PC-9 (cell line): Measurements from ENCODE around the gene ZDHHC12. TPM values are rescaled to one million over a fixed set of nuclear protein-coding genes. Genes with fewer than 3 reads are reported as not detected.

Experiments used
- BruUV-seq: library from RNA; stranded (reverse); fragments of 400-500 nt; replicated peaks from 2 replicates; lab custom pipeline; 2021; lab: Mats Ljungman, UMichigan
- CTCF ChIA-PET: fragments of 300-600 bp; sonication (Branson Sonifier 250); formaldehyde crosslinking; loops from one replicate; lab custom pipeline; 2022; ENCODE audit warnings: antibody characterized with exemption; lab: Charles Lee
- POLR2A ChIA-PET: fragments of 300-600 bp; sonication (Branson Sonifier 250); formaldehyde crosslinking; loops from one replicate; lab custom pipeline; 2022; ENCODE audit warnings: antibody characterized with exemption; ENCODE audit not compliant: unreplicated experiment; lab: Charles Lee
- DNase-seq, 2 experiments: peaks; one replicate each; pipeline versions ENCODE4 v3.0.0 to v3.0.0-alpha.2; 2015 to 2022; ENCODE audit warnings: mixed read lengths in 1 of 2
- H2AFZ ChIP-seq: fragments of 200-600 bp; sonication (generic); 2 replicates; pipeline ENCODE4 v1.8.1; 2017; ENCODE audit warnings: antibody characterized with exemption
- H3F3A ChIP-seq: fragments of 200-600 bp; sonication (generic); 2 replicates; pipeline ENCODE4 v1.8.1; 2017; ENCODE audit warnings: antibody characterized with exemption, mild to moderate bottlenecking, low read depth; ENCODE audit not compliant: insufficient read depth
- H3K27ac ChIP-seq: fragments of 200-600 bp; sonication (generic); 2 replicates; pipeline ENCODE4 v1.6.1; 2016; ENCODE audit warnings: mixed run types
- H3K27me3 ChIP-seq: fragments of 200-600 bp; sonication (generic); 2 replicates; pipeline ENCODE4 v1.6.1; 2016; ENCODE audit warnings: low read depth, mixed run types; ENCODE audit not compliant: insufficient read depth
- H3K36me3 ChIP-seq: fragments of 200-600 bp; sonication (generic); 2 replicates; pipeline ENCODE4 v1.6.1; 2016; ENCODE audit warnings: low read depth, mixed run types
- H3K4me1 ChIP-seq: fragments of 200-600 bp; sonication (generic); replicated peaks from 2 replicates; pipeline ENCODE4 v1.6.1; 2016; ENCODE audit warnings: mixed run types; ENCODE audit not compliant: insufficient read depth
- H3K4me2 ChIP-seq: fragments of 200-600 bp; sonication (generic); 2 replicates; pipeline ENCODE4 v1.6.1; 2017; ENCODE audit warnings: mixed run types
- H3K4me3 ChIP-seq: fragments of 200-600 bp; sonication (generic); 2 replicates; pipeline ENCODE4 v1.6.1; 2016; ENCODE audit warnings: mixed run types
- H3K79me2 ChIP-seq: fragments of 200-600 bp; sonication (generic); 2 replicates; pipeline ENCODE4 v1.6.1; 2017; ENCODE audit warnings: low read depth, mixed run types
- H3K9me2 ChIP-seq: fragments of 200-600 bp; sonication (generic); 2 replicates; pipeline ENCODE4 v1.8.1; 2017; ENCODE audit warnings: mild to moderate bottlenecking; ENCODE audit not compliant: insufficient read depth
- H3K9me3 ChIP-seq: fragments of 200-600 bp; sonication (generic); 2 replicates; pipeline ENCODE4 v1.8.1; 2016; ENCODE audit warnings: low read depth; ENCODE audit not compliant: insufficient read depth
- H4K20me1 ChIP-seq: fragments of 200-600 bp; sonication (generic); 2 replicates; pipeline ENCODE4 v1.8.1; 2017; ENCODE audit not compliant: insufficient read depth
- EZH2 ChIP-seq: fragments of 200-600 bp; sonication (generic); IDR thresholded peaks from 2 replicates; pipeline ENCODE4 v1.8.0; 2017; ENCODE audit warnings: antibody characterized with exemption, low read depth
- intact Hi-C: fragments of 100-400 bp; cut with micrococcal nuclease; formaldehyde crosslinking; loops from one replicate; pipeline ENCODE4 v1.10.0; 2022; ENCODE audit not compliant: unreplicated experiment
- total RNA-seq: library from RNA; stranded (reverse); gene quantifications from 2 replicates; pipeline ENCODE4 v1.2.3, GENCODE V29; 2021
- TF ChIP-seq, protein P1 (sequence below): fragments of 200-600 bp; sonication (generic); conservative IDR thresholded peaks from 2 replicates; pipeline ENCODE4 v1.6.1; 2017; ENCODE audit warnings: mixed run types, antibody characterized with exemption, mild to moderate bottlenecking, moderate library complexity

The ZDHHC12 gene
- total RNA-seq, 1 experiment from 2014 or later, result 102 TPM

DNA sequence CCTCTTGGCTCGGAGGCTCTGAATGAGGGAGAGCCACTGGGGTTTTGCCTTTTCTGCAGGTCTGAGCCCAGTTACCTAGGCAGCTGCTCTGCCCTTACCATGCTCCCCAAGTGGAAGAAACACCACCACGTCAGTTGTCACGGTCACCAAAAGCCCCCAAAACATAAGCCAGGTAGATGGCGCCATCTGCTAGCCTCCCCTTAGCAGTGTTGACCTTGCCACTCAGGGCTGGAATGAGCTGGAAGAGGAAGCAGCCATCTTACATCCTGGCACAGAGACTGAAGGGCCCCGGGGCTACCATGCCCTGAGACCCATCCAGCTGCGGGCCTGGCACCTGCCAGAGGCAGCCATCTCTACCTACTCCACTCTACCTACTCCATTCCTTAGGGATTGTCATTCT is 40.4 kb upstream of the ZDHHC12 start:
- DNase-seq, result no peak
- H4K20me1 ChIP-seq, result no peaks in the 10 kb centered on the region
- H3K9me3 ChIP-seq, result no peaks in the 10 kb centered on the region
- no peaks in the 10 kb centered on the region for H3K4me1 ChIP-seq
- no peak overlapping the region for H3K4me2 ChIP-seq
- no peaks in the 10 kb centered on the region; the same call in 1 of the 2 replicates for H3K36me3 ChIP-seq
- H3K27ac ChIP-seq, result no peak overlapping the region
- ChIA-PET CTCF (interaction anchor here (0.5 kb wide), 1 partner anchor 81 kb away, joined by 5 read pairs; no protein-coding TSS in a partner anchor), POLR2A (interaction anchor here (0.6 kb wide), 1 partner anchor 54 kb away, joined by 3 read pairs; the partner anchor contains the start of gene ENDOG)
- intact Hi-C loops, result no loop called here
- H3K79me2 ChIP-seq, result peaks cover 10% of the 10 kb centered on the region; the same call in 1 of the 2 replicates
- no peak overlapping the region for H2AFZ ChIP-seq
- BruUV-seq, result no TSS peak
- no peaks in the 10 kb centered on the region for H3K9me2 ChIP-seq
- TF ChIP-seq, protein P1, sequence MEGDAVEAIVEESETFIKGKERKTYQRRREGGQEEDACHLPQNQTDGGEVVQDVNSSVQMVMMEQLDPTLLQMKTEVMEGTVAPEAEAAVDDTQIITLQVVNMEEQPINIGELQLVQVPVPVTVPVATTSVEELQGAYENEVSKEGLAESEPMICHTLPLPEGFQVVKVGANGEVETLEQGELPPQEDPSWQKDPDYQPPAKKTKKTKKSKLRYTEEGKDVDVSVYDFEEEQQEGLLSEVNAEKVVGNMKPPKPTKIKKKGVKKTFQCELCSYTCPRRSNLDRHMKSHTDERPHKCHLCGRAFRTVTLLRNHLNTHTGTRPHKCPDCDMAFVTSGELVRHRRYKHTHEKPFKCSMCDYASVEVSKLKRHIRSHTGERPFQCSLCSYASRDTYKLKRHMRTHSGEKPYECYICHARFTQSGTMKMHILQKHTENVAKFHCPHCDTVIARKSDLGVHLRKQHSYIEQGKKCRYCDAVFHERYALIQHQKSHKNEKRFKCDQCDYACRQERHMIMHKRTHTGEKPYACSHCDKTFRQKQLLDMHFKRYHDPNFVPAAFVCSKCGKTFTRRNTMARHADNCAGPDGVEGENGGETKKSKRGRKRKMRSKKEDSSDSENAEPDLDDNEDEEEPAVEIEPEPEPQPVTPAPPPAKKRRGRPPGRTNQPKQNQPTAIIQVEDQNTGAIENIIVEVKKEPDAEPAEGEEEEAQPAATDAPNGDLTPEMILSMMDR, result no peak
- no peak for TF ChIP-seq EZH2
- H3K27me3 ChIP-seq, result no peaks in the 10 kb centered on the region
- no peak overlapping the region for H3K4me3 ChIP-seq
- H3F3A ChIP-seq, result no peaks in the 10 kb centered on the region

DNA sequence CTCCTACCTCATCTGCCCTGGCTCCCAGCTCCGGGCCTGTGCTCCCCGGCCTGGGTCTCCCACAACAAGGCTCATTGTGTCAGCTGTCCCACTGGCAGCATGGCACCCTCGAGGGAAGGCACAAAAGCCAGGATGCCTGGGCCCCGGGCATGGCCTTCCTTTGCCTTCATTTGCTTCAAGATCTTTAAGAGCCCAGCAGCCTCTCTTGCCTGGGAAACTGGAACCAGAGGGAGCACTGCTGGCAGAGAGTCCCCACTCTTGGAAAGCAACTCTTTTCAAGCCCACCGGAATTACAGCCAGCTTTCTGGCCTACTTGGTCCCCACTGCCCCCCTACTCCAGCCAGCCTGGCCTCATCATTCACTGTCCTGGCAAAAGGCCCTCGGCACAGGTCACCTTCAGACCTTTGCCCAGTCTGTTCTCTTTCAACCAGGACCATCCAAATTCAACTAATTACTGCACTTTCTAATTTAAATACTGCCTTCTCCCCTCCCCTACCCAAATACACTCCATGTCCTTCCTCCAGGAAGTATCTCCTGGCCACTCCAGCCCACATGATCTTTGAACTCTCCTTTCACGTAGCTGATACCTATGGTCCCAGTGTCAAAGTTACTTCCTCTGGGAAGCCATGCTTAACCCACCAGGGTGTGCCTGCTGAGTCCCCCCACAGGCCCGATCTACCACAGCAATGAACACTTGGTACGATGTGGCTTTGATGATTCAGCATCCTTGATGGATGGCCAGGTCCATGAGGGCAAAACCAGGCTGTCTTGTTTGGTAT is 38.9 kb upstream of the ZDHHC12 start:
- Histone ChIP-seq H3F3A (no peaks in the 10 kb centered on the region), H3K36me3 (no peaks in the 10 kb centered on the region; the same call in 1 of the 2 replicates), H3K9me3 (no peaks in the 10 kb centered on the region), H2AFZ (no peak overlapping the region), H3K79me2 (no peaks in the 10 kb centered on the region), H3K4me1 (no peaks in the 10 kb centered on the region), H3K9me2 (no peaks in the 10 kb centered on the region), H3K27ac (no peak overlapping the region), H4K20me1 (no peaks in the 10 kb centered on the region), H3K4me2 (no peak overlapping the region), H3K27me3 (no peaks in the 10 kb centered on the region), H3K4me3 (no peak overlapping the region)
- DNase-seq, result no peak
- no peak for TF ChIP-seq EZH2
- TF ChIP-seq, protein P1, result no peak
- intact Hi-C loops, result no loop called here
- BruUV-seq, result no TSS peak
- CTCF ChIA-PET, result no interaction called here
- POLR2A ChIA-PET, result no interaction called here

DNA sequence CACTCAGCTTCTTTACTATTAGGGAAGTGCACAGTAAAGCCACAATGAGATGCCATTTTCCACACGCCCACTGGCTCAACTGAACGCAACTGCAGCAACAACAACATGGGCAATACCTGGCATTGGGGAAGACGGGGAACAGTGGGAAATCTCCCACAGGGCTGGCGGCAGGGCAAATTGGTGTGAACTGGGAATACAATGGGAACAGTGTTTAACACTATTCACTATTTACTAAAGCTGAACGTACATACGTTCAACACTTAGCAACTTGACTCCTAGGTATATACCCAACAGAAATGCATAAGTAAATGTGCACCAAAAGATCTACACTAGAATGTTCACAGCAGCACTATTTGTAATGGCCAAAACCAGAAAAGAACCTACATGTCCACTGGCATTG is 33.7 kb upstream of the ZDHHC12 start:
- Histone ChIP-seq H3K9me2 (no peaks in the 10 kb centered on the region), H3K9me3 (no peaks in the 10 kb centered on the region), H2AFZ (no peak overlapping the region), H3F3A (no peaks in the 10 kb centered on the region), H3K27ac (no peak overlapping the region), H3K79me2 (no peaks in the 10 kb centered on the region), H3K4me3 (no peak overlapping the region), H3K4me2 (no peak overlapping the region), H3K27me3 (no peaks in the 10 kb centered on the region), H3K4me1 (no peaks in the 10 kb centered on the region), H3K36me3 (no peaks in the 10 kb centered on the region), H4K20me1 (no peaks in the 10 kb centered on the region)
- TF ChIP-seq, protein P1, result no peak
- TF ChIP-seq EZH2, result no peak
- CTCF ChIA-PET, result no interaction called here
- intact Hi-C loops, result no loop called here
- POLR2A ChIA-PET, result interaction anchor here (0.6 kb wide), 1 partner anchor 50 kb away, joined by 3 read pairs; no protein-coding TSS in a partner anchor
- DNase-seq, result no peak
- BruUV-seq, result no TSS peak
